Measurements from ENCODE around the gene ALKBH6. TPM values are rescaled to one million over a fixed set of nuclear protein-coding genes. Genes with fewer than 3 reads are reported as not detected.
A peak's percentile ranks its signal among the peaks of the same experiment; 100 is the strongest.

Gene ALKBH6
- total and polyA plus RNA-seq, 2 of the 8 experiments (the other 6 are each of a cell fraction or from before 2014, with no cell fraction given), result 19.2 to 33.3 TPM

DNA sequence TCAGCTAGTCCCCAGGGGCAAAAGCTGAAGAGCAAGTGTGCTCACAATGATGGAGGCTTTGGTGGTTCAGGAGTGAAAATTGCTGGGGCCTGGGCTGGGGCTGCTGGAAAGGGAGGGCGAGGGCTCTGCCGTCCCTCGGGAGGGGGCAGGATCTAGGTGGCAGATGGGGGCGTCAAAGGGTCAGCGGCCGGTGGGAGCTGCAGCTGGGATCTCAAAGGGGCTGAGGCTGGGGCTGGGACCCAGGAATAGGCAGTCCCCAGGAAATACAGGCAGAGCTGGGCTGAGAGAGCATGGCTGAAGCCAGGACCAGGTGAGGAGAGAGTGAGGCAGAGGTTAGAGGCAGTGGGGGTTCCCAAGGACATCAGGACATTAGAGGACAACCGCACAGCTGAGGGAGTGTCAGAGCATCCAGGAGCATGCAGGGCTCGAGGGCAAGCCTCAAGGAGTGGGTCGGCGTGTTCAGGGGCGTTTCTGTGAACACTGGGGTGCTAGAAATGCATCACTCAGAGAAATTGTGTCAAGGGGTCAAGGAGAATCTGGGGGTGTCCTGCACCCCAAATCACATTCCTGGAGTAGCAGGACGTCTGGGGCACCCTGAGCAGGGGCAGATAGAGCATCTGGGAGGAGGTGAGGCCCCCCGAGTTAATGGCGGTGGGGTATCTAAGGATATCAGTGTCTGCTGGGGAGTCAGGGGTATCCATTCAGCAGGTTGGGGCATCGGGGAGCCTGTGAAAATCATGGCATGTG is 4.2 kb downstream of the ALKBH6 start:
- FAIRE-seq (no peak), DNase-seq (ENCODE audit: low read depth in 1 of 2, low spot score in 2 of 2) (no peak)
- ChIA-PET POLR2A (ENCODE audit: partially characterized antibody) (interaction anchor here (0.7 to 1.6 kb wide), 2 partner anchors 12 to 16 kb away, joined by 3 to 4 read pairs; no protein-coding TSS in a partner anchor), CTCF (ENCODE audit: partially characterized antibody) (interaction anchor here (2.3 kb wide), 1 partner anchor 12 kb away, joined by 19 read pairs; no protein-coding TSS in a partner anchor)
- H3K9ac ChIP-seq (replicated peaks in 1 of 4; ENCODE audit: extremely low read depth in 1 of 4, low read depth in 3 of 4, low read length in 3 of 4), result peak overlapping the region in 1 of 4 experiments; percentile 16; a peak in 1 of 7 replicates
- H3K79me1 ChIP-seq (ENCODE audit: low read depth, low read length), result no peaks in the 10 kb centered on the region
- no peak overlapping the region for H3K56ac ChIP-seq (replicated peaks; ENCODE audit: insufficient read length, low read depth, low read length)
- H3K14ac ChIP-seq (ENCODE audit: insufficient read length), result no peak overlapping the region
- no peak overlapping the region for H3K23ac ChIP-seq (ENCODE audit: insufficient read length)
- H2AFZ ChIP-seq (ENCODE audit: low read length), result no peak overlapping the region
- H3K18ac ChIP-seq (ENCODE audit: extremely low read depth, low read length), result peak overlapping the region; percentile 38; the same call in 1 of the 2 replicates
- H4K91ac ChIP-seq (replicated peaks; ENCODE audit: insufficient read length, low read length), result no peak overlapping the region
- 0 out of 2 replicates have a peak overlapping the region, but pooled peaks have one; percentile 68 for H2AK5ac ChIP-seq (ENCODE audit: low read depth, low read length)
- H2BK120ac ChIP-seq (replicated peaks; ENCODE audit: low read depth, low read length), result no peak overlapping the region
- peaks cover 0 to 16% (median 8%) of the 10 kb centered on the region in 4 experiments; a peak in 5 of 7 replicates for H3K4me1 ChIP-seq (replicated peaks in 1 of 4; ENCODE audit: control insufficient read depth in 3 of 4, insufficient read depth in 4 of 4, low read length in 3 of 4)
- H3K4me2 ChIP-seq (ENCODE audit: insufficient read depth in 1 of 2, low read depth in 2 of 2, low read length in 2 of 2), result peak overlapping the region; percentile 57 to 78
- 60% methylated on average over 14 of the region's 15 CpGs; no CpG with 5 or more reads in 1 of the 2 experiments for WGBS, 2 experiments (ENCODE audit: extremely low coverage in 1 of 2, insufficient coverage in 1 of 2, insufficient read length in 1 of 2, insufficient replicate concordance in 2 of 2, low coverage in 1 of 2, low lambda C conversion rate in 2 of 2, missing lambda C conversion rate in 1 of 2)
- H3K27me3 ChIP-seq (replicated peaks in 1 of 4; ENCODE audit: control insufficient read depth in 3 of 4, extremely low read depth in 1 of 4, insufficient read depth in 3 of 4, low read length in 3 of 4), result no peaks in the 10 kb centered on the region
- no peak overlapping the region for H2BK20ac ChIP-seq (ENCODE audit: low read length)
- H3K79me2 ChIP-seq (ENCODE audit: control insufficient read depth in 1 of 2, insufficient read depth in 2 of 2, low read length in 2 of 2), result peaks cover 0 to under 1% of the 10 kb centered on the region in 2 experiments; a peak in 1 of 4 replicates
- H4K8ac ChIP-seq (ENCODE audit: extremely low read depth, insufficient read depth, low read length), result no peak overlapping the region
- H2BK15ac ChIP-seq (ENCODE audit: low read length), result 0 out of 2 replicates have a peak overlapping the region, but pooled peaks have one; percentile 46
- no peaks in the 10 kb centered on the region for H3K9me3 ChIP-seq (ENCODE audit: insufficient read depth in 2 of 2, low read depth in 1 of 2, low read length in 1 of 2)
- H4K5ac ChIP-seq (ENCODE audit: insufficient read length, low read depth, low read length), result no peak overlapping the region
- peaks cover 0 to 4% (median 0%) of the 10 kb centered on the region in 4 experiments; a peak in 2 of 8 replicates for H3K36me3 ChIP-seq (ENCODE audit: control insufficient read depth in 2 of 4, insufficient read depth in 4 of 4, low read length in 3 of 4)
- peaks cover 18% of the 10 kb centered on the region for H3K23me2 ChIP-seq (ENCODE audit: low read depth, low read length)
- H2BK5ac ChIP-seq (ENCODE audit: low read depth, low read length), result 0 out of 2 replicates have a peak overlapping the region, but pooled peaks have one; percentile 5
- H4K20me1 ChIP-seq (replicated peaks in 1 of 2; ENCODE audit: control insufficient read depth in 1 of 2, insufficient read depth in 2 of 2, low read length in 2 of 2), result no peaks in the 10 kb centered on the region
- no peak overlapping the region for H3K4ac ChIP-seq (replicated peaks; ENCODE audit: insufficient read length, low read depth, low read length)
- H3K4me3 ChIP-seq (ENCODE audit: extremely low read depth in 1 of 4, insufficient read depth in 2 of 4, low read depth in 3 of 4, low read length in 4 of 4), result peak overlapping the region; percentile 42 to 78 (median 52)
- no peak overlapping the region for H3K27ac ChIP-seq (ENCODE audit: low read depth, low read length)
- H2BK12ac ChIP-seq (ENCODE audit: low read depth, low read length), result peak overlapping the region; percentile 90; the same call in 1 of the 2 replicates
- TF ChIP-seq CEBPB (IDR thresholded peaks at IDR 0.05; ENCODE audit: low read depth, low read length) (no peak), CBX8 (IDR thresholded peaks at IDR 0.05; ENCODE audit: borderline replicate concordance, low read depth, low read length) (no peak), SP2 (IDR thresholded peaks at IDR 0.05; ENCODE audit: low read length) (no peak), BCL11A (IDR thresholded peaks at IDR 0.05; ENCODE audit: low read depth in 2 of 2, low read length in 2 of 2) (no peak), CBX5 (IDR thresholded peaks at IDR 0.05; ENCODE audit: low read depth, low read length) (no peak)
